ENCODE results near the gene MSANTD1. TPM values are rescaled to one million over a fixed set of nuclear protein-coding genes. Genes with fewer than 3 reads are reported as not detected.

The MSANTD1 gene
- total RNA-seq, 1 experiment from 2014 or later = 0.23 TPM

DNA sequence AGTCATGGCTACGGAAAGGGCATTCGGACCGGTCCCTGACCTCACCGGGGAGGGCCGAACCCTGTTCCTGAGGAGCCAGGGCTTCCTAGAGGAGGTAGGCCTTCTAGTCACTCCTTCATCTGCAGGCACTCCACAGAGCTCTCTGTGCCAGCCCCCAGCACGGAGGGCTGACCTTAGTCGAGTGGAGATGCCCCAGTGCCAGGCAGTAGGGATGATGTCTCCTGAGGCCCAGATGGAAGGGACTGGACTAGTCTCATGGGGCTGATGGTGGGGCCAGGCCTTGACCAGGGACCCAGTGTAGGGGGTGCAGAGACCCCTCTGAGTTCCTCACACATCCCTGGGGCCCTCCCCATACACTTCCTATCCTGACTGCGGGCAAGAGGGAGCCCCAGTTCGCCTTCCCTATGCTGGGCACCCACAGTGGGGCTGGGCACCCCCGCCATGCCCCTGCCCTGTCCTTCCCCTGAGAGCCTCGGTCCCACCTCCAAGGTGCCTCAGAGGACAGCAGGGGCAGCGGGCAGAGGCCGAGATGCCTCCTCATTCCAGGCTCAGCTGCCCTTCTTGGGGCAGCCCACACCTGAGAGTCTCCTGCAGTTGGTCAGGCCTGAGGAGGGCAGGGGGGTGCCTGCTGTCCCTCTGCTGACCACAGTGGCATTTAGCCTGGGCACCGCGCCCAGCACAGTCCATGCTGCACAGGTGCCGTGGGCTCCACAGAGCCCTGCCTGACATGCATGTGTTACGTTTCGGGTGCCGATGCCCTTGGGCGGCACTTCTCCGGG is 1.4 kb upstream of the MSANTD1 start:
- DNase-seq (ENCODE audit: low read depth) = no peak

DNA sequence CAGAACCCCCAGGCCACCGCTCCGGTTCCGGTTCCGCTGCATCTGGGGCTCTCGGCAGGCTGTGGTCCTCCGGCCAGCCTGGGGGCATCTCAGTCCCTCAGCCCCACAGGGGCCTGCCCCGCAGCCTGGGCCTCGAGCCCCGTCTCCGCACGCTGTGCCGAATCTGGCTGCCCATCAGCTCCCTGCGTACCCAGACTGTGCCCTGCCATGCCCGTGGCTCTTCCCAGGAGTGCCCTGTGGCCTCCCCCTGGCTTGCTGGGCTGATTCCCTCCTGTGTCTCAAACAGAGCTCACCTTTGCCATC is 830 bp upstream of the MSANTD1 start:
- DNase-seq (ENCODE audit: low read depth) = no peak

- DNase-seq (ENCODE audit: low read depth) = no peak
Measured at GRCh38 chr4:3249711-3250437, 915 bp downstream of the MSANTD1 start.

- no peak for DNase-seq (ENCODE audit: low read depth)
Measured at GRCh38 chr4:3250438-3250955, 1.5 kb downstream of the MSANTD1 start.

DNA sequence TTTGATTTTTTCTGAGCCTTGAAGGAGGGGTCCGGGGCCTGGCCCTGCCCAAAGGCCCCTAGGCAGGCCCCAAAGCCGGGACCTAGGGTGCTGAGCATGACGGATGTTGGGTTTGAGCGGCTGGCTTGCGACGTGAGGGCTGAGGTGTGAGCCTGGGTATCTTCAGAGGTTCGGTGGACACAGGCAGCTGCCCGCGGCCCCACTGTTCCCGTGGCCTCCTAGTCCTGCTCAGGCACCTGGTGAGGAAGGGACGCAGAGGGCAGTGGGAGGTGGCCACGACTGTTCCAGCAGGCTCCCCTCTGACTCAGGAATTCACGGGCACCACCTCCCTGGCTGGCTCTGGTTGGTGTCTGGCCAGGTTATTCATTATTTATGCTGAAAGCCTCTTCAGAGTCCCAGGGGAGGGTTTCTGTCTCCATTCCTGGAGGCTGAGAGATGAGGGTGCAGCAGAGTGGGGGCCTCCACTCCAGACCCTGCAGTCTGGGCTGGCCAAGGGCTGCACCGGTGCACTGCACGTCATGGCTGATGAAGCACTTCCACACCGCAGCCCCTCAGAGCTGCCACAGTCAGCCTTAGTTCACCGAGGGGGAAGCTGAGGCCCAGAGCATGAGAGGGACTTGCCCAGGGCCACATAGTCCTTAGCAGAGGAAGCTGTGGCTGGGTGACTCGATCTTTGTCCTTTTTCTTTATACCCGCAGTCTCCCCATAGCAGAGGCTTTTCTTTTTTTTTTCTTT is 2.2 kb downstream of the MSANTD1 start:
- DNase-seq (ENCODE audit: low read depth) = no peak

GRCh38 chr4:3251691-3252479 is 2.9 kb downstream of the MSANTD1 start:
- no peak for DNase-seq (ENCODE audit: low read depth)

- no peak for DNase-seq (ENCODE audit: low read depth)
Measured at GRCh38 chr4:3252480-3252828, 3.5 kb downstream of the MSANTD1 start.

DNA sequence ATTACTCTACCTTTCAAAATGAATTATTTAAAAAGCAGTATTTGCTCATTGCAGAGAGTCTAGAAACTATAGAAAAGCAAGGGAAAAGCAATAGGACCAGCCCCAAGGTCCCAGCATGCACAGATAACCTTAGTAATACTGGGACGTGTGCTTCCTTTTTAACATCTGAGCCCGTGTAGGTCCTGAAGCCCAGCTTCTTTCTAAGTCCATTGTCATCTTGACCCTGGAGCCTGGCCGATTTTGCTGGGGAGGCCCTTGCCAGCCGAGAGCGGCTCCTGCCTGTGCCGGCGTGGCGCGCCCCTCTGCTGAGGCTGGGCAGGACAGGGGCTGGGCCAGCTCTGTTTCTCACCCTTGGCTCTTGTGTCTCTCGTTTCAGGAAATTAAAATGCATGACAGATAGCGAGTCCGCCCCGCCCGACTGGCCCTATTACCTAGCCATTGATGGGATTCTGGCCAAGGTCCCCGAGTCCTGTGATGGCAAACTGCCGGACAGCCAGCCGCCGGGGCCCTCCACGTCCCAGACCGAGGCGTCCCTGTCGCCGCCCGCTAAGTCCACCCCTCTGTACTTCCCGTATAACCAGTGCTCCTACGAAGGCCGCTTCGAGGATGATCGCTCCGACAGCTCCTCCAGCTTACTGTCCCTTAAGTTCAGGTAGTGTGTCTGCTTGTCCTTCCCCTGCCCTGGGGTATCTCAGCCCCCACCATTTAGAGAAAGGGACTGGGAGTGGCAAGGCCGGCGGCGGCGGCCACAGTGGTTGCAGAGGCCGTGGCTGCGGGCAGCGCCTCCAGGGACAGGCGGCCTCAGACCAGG is 4.1 kb downstream of the MSANTD1 start:
- DNase-seq (ENCODE audit: low read depth) = no peak

- DNase-seq (ENCODE audit: low read depth) = no peak
Measured at GRCh38 chr4:3253808-3254207, 4.8 kb downstream of the MSANTD1 start.

- DNase-seq (ENCODE audit: low read depth) = no peak
Measured at GRCh38 chr4:3254302-3255131, 5.6 kb downstream of the MSANTD1 start.

DNA sequence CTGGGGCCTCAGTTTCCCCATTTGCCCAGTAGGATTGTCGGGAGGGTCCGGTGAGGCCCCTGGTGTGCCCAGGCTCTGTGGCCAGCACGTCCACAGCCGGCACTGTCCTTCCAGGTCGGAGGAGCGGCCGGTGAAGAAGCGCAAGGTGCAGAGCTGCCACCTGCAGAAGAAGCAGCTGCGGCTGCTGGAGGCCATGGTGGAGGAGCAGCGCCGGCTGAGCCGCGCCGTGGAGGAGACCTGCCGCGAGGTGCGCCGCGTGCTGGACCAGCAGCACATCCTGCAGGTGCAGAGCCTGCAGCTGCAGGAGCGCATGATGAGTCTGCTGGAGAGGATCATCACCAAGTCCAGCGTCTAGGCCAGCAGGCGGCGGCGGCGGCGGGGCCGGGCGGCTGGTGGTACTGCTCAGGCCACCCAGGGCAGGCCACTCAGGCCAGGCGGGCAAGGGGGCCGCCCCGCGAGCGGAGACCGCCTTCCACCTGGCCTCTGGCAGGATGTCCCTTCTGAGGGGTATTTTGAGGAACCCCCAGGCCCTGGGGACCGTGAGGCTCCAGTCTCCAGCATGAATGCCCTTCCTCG is 6.7 kb downstream of the MSANTD1 start:
- DNase-seq (ENCODE audit: low read depth) = no peak

DNA sequence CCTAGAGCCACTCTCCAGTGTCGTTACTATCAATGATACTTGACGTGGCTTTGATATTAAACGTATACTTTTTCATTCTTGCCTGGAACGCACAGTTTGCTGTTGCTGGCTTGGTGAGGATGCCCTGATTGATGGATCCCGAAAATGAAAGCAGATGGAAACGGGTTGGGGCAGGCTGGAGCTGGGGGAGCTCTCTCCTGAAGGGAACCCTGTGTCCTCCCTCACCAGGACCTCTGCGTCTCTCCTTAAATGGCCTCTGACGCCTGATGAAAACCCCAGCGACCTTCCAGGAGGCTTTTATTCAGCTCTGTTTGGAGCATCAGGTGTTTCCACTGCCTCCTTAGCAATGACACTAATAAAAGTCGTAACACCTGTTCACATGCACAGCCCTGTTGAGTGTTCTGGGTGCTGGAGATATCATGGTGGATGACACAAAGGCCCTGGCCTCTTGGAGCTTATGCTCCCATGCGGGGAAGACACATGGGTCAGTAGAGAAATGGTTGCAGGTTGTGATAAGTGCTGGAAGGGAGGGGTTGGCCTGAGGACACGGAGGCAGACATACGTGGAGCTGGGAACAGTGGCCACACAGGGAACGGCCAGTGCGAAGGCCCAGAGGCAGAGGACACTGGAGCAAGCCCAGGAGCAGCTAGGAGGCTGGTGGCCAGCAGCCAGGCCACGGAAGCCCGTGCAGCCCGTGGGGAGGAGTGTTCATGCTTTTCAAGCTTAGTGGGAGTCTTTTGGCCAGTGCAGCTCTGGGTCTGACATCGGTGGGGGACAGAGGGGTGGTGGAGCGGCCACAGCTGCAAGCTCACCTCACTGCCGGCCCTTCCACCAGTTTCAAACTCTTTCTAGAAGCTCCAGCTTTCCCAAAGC is 7.5 kb downstream of the MSANTD1 start:
- no peak for DNase-seq (ENCODE audit: low read depth)

GRCh38 chr4:3257103-3257555 is 8.2 kb downstream of the MSANTD1 start:
- DNase-seq (ENCODE audit: low read depth) = no peak

- DNase-seq (ENCODE audit: low read depth) = peak; percentile 76
Measured at GRCh38 chr4:3257556-3258482, 8.9 kb downstream of the MSANTD1 start.

GRCh38 chr4:3261411-3262207 is 12.7 kb downstream of the MSANTD1 start:
- DNase-seq (ENCODE audit: low read depth) = peak; percentile 1

DNA sequence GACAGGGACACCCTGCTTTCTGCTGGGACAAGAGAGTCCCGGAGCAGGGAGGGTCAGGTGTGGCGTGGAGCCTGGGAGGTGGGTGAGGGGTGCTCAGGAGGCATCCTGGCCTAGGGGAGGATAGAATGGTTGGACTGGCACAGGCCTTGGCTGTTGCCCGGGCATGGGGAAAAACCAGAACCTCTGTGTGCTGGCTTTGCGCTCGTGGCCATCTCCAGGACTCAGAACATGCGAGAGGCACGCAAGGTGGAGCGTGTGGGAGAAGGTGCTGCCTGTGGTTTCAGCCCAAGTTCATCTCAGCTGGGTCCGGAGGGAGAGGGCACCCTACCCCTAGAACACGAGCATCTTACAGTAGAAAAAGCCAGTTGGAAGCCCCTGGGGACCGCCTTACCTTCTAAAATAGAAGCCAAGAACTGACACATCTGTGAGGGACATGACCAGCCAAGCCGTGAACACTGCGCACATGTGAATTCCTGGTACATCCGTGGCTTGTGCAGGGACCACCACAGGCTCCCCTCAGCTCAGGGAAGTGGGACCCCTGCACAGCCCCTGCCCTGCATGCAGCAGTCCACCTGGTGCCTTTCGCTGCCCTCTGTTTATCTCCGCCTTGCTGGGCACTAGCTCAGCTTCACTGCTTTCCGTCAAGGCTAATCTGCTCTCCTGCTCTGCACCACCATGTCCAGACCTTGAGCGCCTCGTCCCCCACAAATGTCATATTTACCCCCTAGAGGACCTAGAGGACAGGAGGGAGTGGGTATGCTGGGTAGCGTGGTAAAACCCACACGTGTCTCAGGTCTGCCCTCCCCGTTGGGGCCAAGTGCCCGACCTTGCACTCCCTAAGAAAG is 13.5 kb downstream of the MSANTD1 start:
- no peak for DNase-seq (ENCODE audit: low read depth)

Data from Daoy (cell line).